ENCODE data around the gene NANOS2. TPM values are rescaled to one million over a fixed set of nuclear protein-coding genes. Genes with fewer than 3 reads are reported as not detected.

Gene NANOS2
- total RNA-seq, result not detected

DNA sequence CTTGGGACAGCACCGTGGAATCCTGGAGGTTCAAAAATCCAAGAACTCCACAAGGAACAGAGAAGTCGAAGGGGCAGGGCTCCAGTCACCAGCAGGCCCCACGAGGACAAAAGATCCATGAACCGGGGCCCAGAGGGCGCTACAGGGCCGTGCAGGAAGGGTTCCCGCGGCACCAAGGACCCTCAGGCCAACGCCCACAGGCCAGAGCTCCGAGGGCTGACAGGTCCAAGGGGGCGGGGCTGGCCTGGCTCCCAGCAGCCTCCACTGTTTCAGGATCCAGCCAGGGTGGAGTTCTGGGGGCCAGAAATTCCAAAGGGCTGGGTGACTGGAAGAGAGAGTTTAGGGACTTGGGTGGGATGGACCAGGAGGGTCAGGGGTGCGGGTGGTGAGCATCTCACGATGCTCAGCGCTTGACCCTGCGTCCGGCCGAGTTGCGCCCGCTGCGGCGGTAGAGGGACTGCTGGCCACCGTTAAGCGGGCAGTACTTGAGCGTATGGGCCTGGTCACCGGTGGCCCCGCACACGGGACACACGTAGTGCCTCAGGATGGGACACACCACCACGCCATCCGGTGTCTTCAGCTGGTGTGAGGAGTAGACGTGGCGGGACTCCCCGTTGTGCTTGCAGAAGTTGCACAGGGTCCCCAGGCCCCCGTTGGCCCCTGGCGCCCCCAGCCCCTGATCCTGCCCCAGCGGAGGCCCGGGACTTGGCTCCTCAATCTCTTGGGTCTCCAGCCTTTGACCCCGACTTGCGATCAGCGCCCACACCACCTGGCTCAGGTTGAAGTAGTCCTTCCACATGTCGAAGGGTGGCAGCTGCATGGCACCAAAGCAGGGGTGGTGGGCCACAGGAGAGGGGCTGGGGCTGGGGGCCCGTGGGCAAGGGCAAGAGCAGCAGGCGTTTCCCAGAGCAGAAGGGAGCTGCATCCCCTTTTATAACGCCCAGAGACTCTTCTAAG is at the start of gene NANOS2:
Gene NANOS2 (minus strand): TSS at position 905 of the 957 bp plus-strand sequence. CDS start 85 bp downstream, at position 820.
- H3K27me3 ChIP-seq, result peaks cover 0 to 70% (median 2%) of the 10 kb centered on the region in 4 donors
- intact Hi-C loops (cut with DNase I), result no loop called here

DNA sequence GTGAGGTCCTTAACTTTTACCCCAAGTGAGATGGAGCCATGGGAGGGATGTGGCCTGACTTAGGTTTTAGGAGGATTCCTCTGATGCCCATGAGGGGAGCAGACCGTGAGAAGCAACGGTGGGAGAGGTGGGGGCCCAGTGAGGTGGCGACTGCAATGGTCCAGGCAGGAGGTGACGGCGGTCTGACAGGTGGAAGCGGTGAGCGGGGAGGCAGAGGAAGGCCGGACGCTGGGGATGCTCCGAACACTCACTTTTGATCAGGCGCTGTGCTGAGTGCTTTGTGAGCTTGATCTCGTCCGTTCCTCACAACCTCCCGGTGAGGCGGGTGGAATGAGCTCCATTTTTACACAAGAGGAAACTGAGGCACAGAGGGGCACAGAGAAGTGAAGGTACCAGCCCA is 47.4 kb upstream of the NANOS2 start:
- Histone ChIP-seq H3K27ac (replicated peaks in 1 of 4) (no peak overlapping the region), H3K4me3 (no peak overlapping the region), H3K9me3 (no peaks in the 10 kb centered on the region), H3K36me3 (peaks cover 0 to 5% (median 0%) of the 10 kb centered on the region in 4 donors), H3K4me1 (peaks cover 0 to 16% (median 13%) of the 10 kb centered on the region in 4 donors), H3K27me3 (peaks cover 0 to 69% (median 4%) of the 10 kb centered on the region in 4 donors)
- DNase-seq (ENCODE audit: extremely low spot score), result no peak
- TF ChIP-seq, protein P1, sequence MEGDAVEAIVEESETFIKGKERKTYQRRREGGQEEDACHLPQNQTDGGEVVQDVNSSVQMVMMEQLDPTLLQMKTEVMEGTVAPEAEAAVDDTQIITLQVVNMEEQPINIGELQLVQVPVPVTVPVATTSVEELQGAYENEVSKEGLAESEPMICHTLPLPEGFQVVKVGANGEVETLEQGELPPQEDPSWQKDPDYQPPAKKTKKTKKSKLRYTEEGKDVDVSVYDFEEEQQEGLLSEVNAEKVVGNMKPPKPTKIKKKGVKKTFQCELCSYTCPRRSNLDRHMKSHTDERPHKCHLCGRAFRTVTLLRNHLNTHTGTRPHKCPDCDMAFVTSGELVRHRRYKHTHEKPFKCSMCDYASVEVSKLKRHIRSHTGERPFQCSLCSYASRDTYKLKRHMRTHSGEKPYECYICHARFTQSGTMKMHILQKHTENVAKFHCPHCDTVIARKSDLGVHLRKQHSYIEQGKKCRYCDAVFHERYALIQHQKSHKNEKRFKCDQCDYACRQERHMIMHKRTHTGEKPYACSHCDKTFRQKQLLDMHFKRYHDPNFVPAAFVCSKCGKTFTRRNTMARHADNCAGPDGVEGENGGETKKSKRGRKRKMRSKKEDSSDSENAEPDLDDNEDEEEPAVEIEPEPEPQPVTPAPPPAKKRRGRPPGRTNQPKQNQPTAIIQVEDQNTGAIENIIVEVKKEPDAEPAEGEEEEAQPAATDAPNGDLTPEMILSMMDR (IDR thresholded peaks at IDR 0.05), result no peak
- intact Hi-C loops (cut with DNase I), result no loop called here
- 74% methylated on average over 7 of the region's 15 CpGs for WGBS

More for the DNA sequence above, at the start of gene NANOS2:
- Histone ChIP-seq H3K4me1 (no peaks in the 10 kb centered on the region), H3K36me3 (no peaks in the 10 kb centered on the region), H3K9me3 (no peaks in the 10 kb centered on the region), H3K4me3 (no peak within 1 kb of the TSS), H3K27ac (replicated peaks in 1 of 4) (no peak within 1 kb of the TSS)
- DNase-seq (ENCODE audit: extremely low spot score), result no peak
- WGBS, result 36% methylated on average over 10 of the region's 44 CpGs
- TF ChIP-seq EP300 (IDR thresholded peaks at IDR 0.05) (no peak), POLR2A (IDR thresholded peaks at IDR 0.05; ENCODE audit: low read depth) (no peak), POLR2AphosphoS5 (IDR thresholded peaks at IDR 0.05) (no peak)
- TF ChIP-seq, protein P1 (IDR thresholded peaks at IDR 0.05), result no peak

DNA sequence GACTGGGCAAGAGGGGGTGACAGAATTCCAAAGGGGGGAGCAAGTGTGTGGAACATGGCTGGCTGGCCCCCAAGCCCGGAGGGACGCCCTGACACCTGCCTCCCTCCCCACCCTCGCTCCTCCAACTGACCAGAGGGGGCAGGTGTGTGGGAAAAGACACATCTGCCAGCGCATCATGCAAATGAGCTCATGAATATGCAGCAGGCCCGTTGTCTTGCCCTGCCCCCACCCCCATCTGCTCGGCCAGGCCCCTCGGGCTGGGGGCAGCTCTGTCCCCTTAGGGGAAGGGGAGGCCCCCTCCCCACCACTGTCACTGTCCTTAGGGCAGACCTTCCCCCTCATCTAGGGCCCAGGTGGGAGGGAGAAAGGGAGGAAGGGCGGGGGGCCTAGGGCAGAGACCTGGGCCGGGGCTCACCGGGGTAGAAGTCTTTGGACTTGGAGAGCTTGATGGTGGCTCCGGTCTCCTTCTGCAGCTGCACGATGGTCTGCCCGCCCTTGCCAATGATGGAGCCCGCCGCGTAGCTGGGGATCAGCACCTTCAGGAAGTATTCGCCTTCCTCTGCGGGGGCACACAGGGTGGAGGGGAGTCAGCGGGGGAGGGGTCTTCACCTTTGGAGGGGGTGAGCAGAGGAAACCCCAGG is 46.1 kb upstream of the NANOS2 start:
- TF ChIP-seq EP300 (IDR thresholded peaks at IDR 0.05) (no peak), POLR2AphosphoS5 (IDR thresholded peaks at IDR 0.05) (no peak), POLR2A (IDR thresholded peaks at IDR 0.05; ENCODE audit: low read depth) (no peak)
- TF ChIP-seq, protein P1 (IDR thresholded peaks at IDR 0.05), result no peak
- intact Hi-C loops (cut with DNase I), result no loop called here
- H3K36me3 ChIP-seq, result peaks cover 0 to 4% (median 0%) of the 10 kb centered on the region in 4 donors
- no peak for DNase-seq (ENCODE audit: extremely low spot score)
- H3K4me3 ChIP-seq, result no peak overlapping the region
- H3K27ac ChIP-seq (replicated peaks in 1 of 4), result peak overlapping the region in 1 of 4 donors; percentile 27
- H3K27me3 ChIP-seq, result peaks cover 0 to 70% (median 5%) of the 10 kb centered on the region in 4 donors
- 20% methylated on average over 16 of the region's 19 CpGs for WGBS
- no peaks in the 10 kb centered on the region for H3K9me3 ChIP-seq
- H3K4me1 ChIP-seq, result peaks cover 0 to 18% (median 13%) of the 10 kb centered on the region in 4 donors

DNA sequence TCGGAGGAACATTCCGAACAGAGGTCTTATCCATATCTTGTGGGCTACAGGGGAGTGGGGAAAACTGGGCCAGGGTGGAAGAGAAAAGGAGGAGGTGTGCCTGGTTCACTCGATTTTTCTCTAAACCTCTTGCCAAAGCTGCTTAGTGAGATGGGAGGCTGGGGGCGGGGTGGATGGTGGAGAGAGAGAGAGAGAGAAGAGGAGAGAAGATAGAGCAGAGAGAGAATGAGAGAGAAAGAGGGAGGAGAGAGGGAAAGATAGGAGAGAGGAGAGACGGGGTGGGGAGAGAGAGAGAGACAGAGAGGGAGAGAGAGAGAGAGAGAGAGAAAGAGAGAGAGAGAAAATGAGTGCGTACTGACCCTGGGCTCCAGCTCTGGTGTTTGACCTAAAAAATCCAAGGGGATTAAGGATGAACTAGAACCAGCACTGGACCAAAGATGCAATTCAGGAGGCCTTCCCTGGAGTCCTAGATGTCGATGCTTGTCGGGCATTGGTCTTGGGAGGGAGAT is 45.0 kb upstream of the NANOS2 start:
- no peak for DNase-seq (ENCODE audit: extremely low spot score)
- peaks cover 0 to 4% (median 0%) of the 10 kb centered on the region in 4 donors for H3K36me3 ChIP-seq
- no peak overlapping the region for H3K4me3 ChIP-seq
- WGBS, result 74% methylated on average over 8 of the region's 8 CpGs
- H3K27ac ChIP-seq (replicated peaks in 1 of 4), result peak overlapping the region in 1 of 4 donors; percentile 26
- peaks cover 0 to 64% (median 5%) of the 10 kb centered on the region in 4 donors for H3K27me3 ChIP-seq
- no peak for TF ChIP-seq POLR2A (IDR thresholded peaks at IDR 0.05; ENCODE audit: low read depth)
- TF ChIP-seq, protein P1 (IDR thresholded peaks at IDR 0.05), result no peak
- no peak for TF ChIP-seq EP300 (IDR thresholded peaks at IDR 0.05)
- no peak for TF ChIP-seq POLR2AphosphoS5 (IDR thresholded peaks at IDR 0.05)
- no peaks in the 10 kb centered on the region for H3K9me3 ChIP-seq
- peaks cover 0 to 26% (median 16%) of the 10 kb centered on the region in 4 donors for H3K4me1 ChIP-seq
- intact Hi-C loops (cut with DNase I), result no loop called here

All from esophagus muscularis mucosa (tissue), 4 donors.